Measurements from ENCODE around the gene PTGDR. TPM values are rescaled to one million over a fixed set of nuclear protein-coding genes. Genes with fewer than 3 reads are reported as not detected.
A peak's percentile ranks its signal among the peaks of the same experiment; 100 is the strongest.

Gene PTGDR
- total and polyA plus RNA-seq, 2 experiments from 2014 or later = 0.06 TPM; not detected in 1

- Histone ChIP-seq H3K27me3 (ENCODE audit: insufficient read depth) (no peaks in the 10 kb centered on the region), H3K36me3 (ENCODE audit: insufficient read depth) (no peaks in the 10 kb centered on the region), H3K79me2 (replicated peaks; ENCODE audit: insufficient read depth) (no peaks in the 10 kb centered on the region), H3K9me2 (ENCODE audit: insufficient read depth) (no peaks in the 10 kb centered on the region), H3F3A (replicated peaks; ENCODE audit: low read depth) (no peaks in the 10 kb centered on the region), H3K27ac (ENCODE audit: low read depth) (no peak overlapping the region), H2AFZ (0 out of 2 replicates have a peak overlapping the region, but pooled peaks have one; percentile 32), H4K20me1 (replicated peaks; ENCODE audit: insufficient read depth) (no peaks in the 10 kb centered on the region), H3K4me1 (ENCODE audit: insufficient read depth) (no peaks in the 10 kb centered on the region), H3K4me2 (no peak overlapping the region), H3K4me3 (no peak overlapping the region)
- Mint-ChIP-seq H3K9me3 (no peaks in the 10 kb centered on the region), H3K4me3 (no peak overlapping the region), H3K36me3 (ENCODE audit: low read depth) (no peaks in the 10 kb centered on the region), H3K4me1 (peaks cover 6% of the 10 kb centered on the region; the same call in 1 of the 3 replicates), H3K27me3 (ENCODE audit: insufficient read depth, low read depth, poor library complexity) (peaks cover 4% of the 10 kb centered on the region), H3K27ac (no peak overlapping the region)
- DNase-seq (ENCODE audit: low spot score) = no peak
- ATAC-seq = no peak
- TF ChIP-seq ZNF462 (CRISPR knock-in tag; IDR thresholded peaks at IDR 0.05) (no peak), CTCF (conservative IDR thresholded peaks at IDR 0.05; ENCODE audit: low read depth in 2 of 2) (no peak), JUNB (IDR thresholded peaks at IDR 0.05; ENCODE audit: unreplicated experiment) (no peak), NANOG (IDR thresholded peaks at IDR 0.05; ENCODE audit: borderline replicate concordance) (no peak), ZNF114 (CRISPR knock-in tag; IDR thresholded peaks at IDR 0.05) (no peak), EZH2 (IDR thresholded peaks at IDR 0.05; ENCODE audit: low read depth, unreplicated experiment) (no peak), ETS1 (IDR thresholded peaks at IDR 0.05) (no peak), EZH2phosphoT487 (IDR thresholded peaks at IDR 0.05; ENCODE audit: unreplicated experiment) (no peak), ZNF331 (CRISPR knock-in tag; IDR thresholded peaks at IDR 0.05; ENCODE audit: low read depth) (no peak), POLR2AphosphoS5 (IDR thresholded peaks at IDR 0.05; ENCODE audit: low read depth) (no peak), CREB1 (CRISPR knock-in tag; IDR thresholded peaks at IDR 0.05; ENCODE audit: low read depth) (no peak), STAT1 (IDR thresholded peaks at IDR 0.05; ENCODE audit: unreplicated experiment) (no peak)
- TF ChIP-seq, protein P1, sequence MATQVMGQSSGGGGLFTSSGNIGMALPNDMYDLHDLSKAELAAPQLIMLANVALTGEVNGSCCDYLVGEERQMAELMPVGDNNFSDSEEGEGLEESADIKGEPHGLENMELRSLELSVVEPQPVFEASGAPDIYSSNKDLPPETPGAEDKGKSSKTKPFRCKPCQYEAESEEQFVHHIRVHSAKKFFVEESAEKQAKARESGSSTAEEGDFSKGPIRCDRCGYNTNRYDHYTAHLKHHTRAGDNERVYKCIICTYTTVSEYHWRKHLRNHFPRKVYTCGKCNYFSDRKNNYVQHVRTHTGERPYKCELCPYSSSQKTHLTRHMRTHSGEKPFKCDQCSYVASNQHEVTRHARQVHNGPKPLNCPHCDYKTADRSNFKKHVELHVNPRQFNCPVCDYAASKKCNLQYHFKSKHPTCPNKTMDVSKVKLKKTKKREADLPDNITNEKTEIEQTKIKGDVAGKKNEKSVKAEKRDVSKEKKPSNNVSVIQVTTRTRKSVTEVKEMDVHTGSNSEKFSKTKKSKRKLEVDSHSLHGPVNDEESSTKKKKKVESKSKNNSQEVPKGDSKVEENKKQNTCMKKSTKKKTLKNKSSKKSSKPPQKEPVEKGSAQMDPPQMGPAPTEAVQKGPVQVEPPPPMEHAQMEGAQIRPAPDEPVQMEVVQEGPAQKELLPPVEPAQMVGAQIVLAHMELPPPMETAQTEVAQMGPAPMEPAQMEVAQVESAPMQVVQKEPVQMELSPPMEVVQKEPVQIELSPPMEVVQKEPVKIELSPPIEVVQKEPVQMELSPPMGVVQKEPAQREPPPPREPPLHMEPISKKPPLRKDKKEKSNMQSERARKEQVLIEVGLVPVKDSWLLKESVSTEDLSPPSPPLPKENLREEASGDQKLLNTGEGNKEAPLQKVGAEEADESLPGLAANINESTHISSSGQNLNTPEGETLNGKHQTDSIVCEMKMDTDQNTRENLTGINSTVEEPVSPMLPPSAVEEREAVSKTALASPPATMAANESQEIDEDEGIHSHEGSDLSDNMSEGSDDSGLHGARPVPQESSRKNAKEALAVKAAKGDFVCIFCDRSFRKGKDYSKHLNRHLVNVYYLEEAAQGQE (IDR thresholded peaks at IDR 0.05; ENCODE audit: unreplicated experiment) = no peak
Observed at GRCh38 chr14:52220924-52221811, 46.3 kb upstream of the PTGDR start.

All from GM23338 (cell line).